ENCODE results near the gene VSIR. TPM values are rescaled to one million over a fixed set of nuclear protein-coding genes. Genes with fewer than 3 reads are reported as not detected.

The VSIR gene
- total RNA-seq, 2 experiments from 2014 or later: 112 TPM

DNA sequence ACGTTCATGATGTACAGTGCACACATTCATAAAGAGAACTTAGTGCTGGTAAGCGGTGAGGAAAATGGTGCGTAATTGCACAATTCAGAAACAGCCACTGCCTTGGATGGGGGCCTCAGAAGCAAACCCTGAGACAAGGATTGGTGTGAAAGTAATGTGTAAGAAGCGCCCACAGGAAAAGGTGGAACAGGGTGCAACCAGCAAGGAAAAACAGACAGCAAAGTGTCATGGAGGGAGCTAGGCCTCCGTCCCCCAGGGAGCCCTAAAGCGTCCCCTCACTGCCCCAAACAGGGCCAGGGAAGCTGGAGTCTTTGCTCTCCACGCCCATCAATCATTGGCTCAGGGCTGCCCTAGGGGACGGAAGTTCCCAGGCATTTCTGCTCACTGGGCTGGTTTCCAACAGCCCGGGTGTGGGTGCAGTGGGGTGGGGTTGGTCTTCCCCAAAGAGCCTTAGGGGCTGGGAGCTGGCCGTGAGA, 44.1 kb downstream of the VSIR start:
- no peak for DNase-seq
- Mint-ChIP-seq H3K4me1 (ENCODE audit: low read depth) (peaks cover 92% of the 10 kb centered on the region), H3K27ac (peak overlapping the region; percentile 99), H3K4me3 (peak overlapping the region; percentile 20), H3K36me3 (no peaks in the 10 kb centered on the region), H3K9me3 (no peaks in the 10 kb centered on the region), H3K27me3 (no peaks in the 10 kb centered on the region)
- CTCF ChIA-PET: interaction anchor here (1.0 to 10.0 kb wide), 6 partner anchors 20 to 44 kb away, joined by 3 to 118 read pairs (median 44); partner anchors contain the start of gene VSIR
- POLR2A ChIA-PET: interaction anchor here (1.3 to 5.4 kb wide), 7 partner anchors 7 to 44 kb away, joined by 5 to 51 read pairs (median 15); partner anchors contain the start of gene VSIR
- intact Hi-C loops (cut with micrococcal nuclease): loop anchor here (5.0 to 10.0 kb wide), 2 partner anchors 123 to 606 kb away; partner anchors contain the start of gene PSAP

DNA sequence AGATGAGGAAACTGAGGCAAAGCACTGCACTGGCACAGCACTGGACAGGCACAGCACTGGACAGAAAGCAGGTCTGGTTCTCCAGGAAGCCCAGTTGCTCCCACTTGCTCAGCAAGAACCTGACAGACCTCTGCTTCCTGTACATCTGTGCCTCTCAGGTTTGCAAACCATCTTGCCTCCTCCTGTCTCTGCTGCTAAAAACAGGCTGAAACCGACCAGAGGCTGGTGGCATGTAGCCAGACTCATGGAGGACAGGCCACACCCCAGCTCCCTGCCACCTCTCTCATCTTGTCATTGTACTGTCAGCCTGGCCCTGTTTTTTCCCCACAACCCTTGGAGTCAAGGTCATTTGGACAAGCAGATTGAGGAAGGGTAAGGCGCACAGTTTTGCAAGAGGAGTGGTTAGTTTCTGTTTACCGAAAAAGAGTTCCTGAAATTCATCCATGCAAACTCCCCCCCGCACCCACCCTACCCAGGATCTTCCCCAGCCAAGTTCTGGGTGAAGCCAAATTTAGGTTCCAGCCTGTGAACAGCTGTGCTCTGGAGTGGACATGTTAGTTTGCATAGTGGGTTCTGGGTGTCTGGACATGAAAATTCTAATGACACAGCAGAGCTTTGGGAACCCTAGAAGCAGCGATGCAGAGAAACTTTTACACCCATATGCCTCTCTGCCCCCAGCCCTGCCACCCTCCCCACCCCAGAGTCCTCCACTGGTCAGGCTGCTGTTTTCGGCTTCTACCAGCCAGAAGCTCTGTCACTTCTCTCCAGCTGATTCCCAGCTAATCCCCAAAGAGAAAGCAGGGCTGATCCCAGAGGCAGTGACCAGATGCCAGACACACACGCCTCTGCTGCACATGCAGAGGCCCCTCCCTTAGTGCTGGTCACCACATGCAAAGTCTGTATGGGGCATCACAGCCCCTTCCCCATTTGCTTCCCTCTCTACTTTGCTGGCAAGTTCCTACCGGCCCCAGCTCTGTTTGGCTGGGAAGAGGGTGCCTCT, 45.3 kb downstream of the VSIR start:
- ChIA-PET POLR2A (interaction anchor here (1.2 to 5.4 kb wide), 9 partner anchors 9 to 45 kb away, joined by 3 to 51 read pairs (median 9); partner anchors contain the start of gene VSIR), CTCF (interaction anchor here (1.0 to 10.0 kb wide), 9 partner anchors 9 to 46 kb away, joined by 3 to 118 read pairs (median 30); partner anchors contain the start of gene VSIR)
- Mint-ChIP-seq H3K9me3 (no peaks in the 10 kb centered on the region), H3K4me1 (ENCODE audit: low read depth) (peaks cover 95% of the 10 kb centered on the region), H3K36me3 (no peaks in the 10 kb centered on the region), H3K27ac (peak overlapping the region; percentile 99), H3K4me3 (peak overlapping the region; percentile 58), H3K27me3 (no peaks in the 10 kb centered on the region)
- intact Hi-C loops (cut with micrococcal nuclease): loop anchor here (1.0 to 10.0 kb wide), 4 partner anchors 8 to 607 kb away; partner anchors contain the start of genes PSAP and SPOCK2
- peak; percentile 87 for DNase-seq

DNA sequence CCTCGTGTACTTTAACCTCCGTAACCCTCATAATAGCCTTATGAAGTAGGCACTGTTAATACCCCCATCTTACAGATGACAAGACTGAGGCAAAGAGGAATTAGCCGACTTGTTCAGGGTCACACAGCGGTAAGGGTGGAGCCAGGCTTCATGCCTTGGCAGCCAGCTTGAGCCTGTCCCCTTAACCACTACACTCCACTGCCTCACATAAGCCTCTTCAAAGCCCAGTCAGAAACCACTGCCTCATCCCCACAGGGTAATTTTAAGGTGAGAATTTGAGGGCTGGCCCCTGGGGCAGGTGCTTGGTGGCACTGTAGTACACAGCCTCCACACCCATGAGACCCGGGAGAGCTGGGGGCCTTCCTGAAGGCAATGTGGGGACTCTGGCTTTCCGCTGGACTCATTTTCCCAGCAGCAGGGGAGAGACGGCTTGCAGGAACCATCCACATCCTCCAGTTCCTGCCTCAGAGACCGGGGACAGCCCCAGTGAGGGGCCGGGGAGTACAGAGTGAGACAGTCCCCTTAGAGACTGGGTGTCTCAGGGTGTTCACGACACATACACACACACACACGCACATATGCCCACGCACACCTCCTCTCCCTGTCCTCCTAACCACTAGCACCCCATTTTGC, 46.1 kb downstream of the VSIR start:
- CTCF ChIA-PET: interaction anchor here (0.8 to 10.0 kb wide), 16 partner anchors 9 to 170 kb away, joined by 3 to 118 read pairs (median 13); partner anchors contain the start of gene VSIR
- Mint-ChIP-seq H3K27ac (peak overlapping the region; percentile 99), H3K9me3 (no peaks in the 10 kb centered on the region), H3K27me3 (no peaks in the 10 kb centered on the region), H3K4me3 (peak overlapping the region; percentile 58), H3K4me1 (ENCODE audit: low read depth) (peaks cover 91% of the 10 kb centered on the region), H3K36me3 (no peaks in the 10 kb centered on the region)
- DNase-seq: peak; percentile 82
- POLR2A ChIA-PET: interaction anchor here (1.0 to 5.4 kb wide), 12 partner anchors 9 to 46 kb away, joined by 3 to 51 read pairs (median 12); partner anchors contain the start of gene VSIR
- intact Hi-C loops (cut with micrococcal nuclease): loop anchor here (1.0 to 10.0 kb wide), 4 partner anchors 9 to 608 kb away; partner anchors contain the start of genes PSAP and SPOCK2

DNA sequence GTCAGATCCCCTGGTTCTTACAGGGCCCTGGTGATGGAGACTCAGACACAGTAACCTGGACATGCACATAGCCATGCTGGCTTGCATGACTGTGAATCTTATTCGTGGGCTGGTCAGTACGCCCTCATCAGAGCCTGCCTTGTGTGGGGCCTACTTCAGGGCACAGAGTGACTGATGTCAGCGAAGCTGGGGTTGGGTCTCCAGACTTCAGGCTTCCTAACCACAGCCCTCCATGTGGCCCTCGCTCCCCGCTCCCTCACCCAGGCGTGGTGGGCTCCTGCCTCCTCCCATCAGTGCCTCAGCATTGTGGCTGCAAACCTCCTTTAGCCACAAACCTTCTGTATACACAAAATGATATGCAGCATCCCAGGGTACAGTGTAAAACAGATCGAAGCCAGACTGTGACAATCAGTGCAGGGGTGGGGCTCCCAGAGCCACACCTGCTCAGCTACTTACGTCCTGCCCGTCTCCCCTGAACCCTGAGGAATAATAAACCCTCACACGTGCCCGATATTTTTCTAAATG, 46.7 kb downstream of the VSIR start:
- intact Hi-C loops (cut with micrococcal nuclease): loop anchor here (1.0 to 10.0 kb wide), 7 partner anchors 10 to 608 kb away; partner anchors contain the start of genes PSAP and SPOCK2
- no peaks in the 10 kb centered on the region for H3K27me3 Mint-ChIP-seq
- CTCF ChIA-PET: interaction anchor here (0.6 to 10.0 kb wide), 21 partner anchors 10 to 322 kb away, joined by 3 to 118 read pairs (median 7); partner anchors contain the start of gene VSIR
- H3K4me1 Mint-ChIP-seq (ENCODE audit: low read depth): peaks cover 85% of the 10 kb centered on the region
- H3K4me3 Mint-ChIP-seq: peak overlapping the region; percentile 58
- H3K9me3 Mint-ChIP-seq: no peaks in the 10 kb centered on the region
- peak overlapping the region; percentile 99 for H3K27ac Mint-ChIP-seq
- POLR2A ChIA-PET: interaction anchor here (1.0 to 5.4 kb wide), 10 partner anchors 10 to 46 kb away, joined by 3 to 51 read pairs (median 16); partner anchors contain the start of gene VSIR
- H3K36me3 Mint-ChIP-seq: no peaks in the 10 kb centered on the region
- peak; percentile 60 for DNase-seq

DNA sequence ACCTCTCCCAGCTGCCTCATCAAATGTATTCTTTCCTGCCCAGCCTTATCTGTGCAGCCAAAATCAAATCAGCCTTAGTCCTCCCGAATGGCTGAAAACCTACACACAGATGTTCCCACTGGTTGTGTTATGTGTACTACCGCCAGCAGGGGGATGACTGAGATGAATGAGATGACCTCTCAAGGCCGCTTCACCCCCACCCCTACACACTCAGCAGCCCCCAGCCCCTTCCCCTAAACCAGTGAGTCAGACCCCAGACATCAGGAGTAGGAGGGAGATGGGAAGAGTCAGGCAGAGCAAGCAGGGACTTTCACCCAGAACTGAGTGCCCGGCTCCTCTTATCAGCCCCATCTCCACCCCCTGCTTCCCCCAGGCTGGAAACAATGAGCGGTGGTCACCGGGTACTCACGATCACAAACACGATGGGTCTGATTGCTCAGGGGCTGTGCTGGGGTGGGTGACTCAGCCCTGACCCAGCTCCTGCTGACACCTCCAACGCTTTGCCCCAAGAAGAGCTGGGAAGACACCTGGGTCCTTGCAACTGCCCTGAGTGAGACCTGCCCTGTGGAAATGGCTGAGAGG, 47.2 kb downstream of the VSIR start:
- intact Hi-C loops (cut with micrococcal nuclease): loop anchor here (1.0 to 10.0 kb wide), 6 partner anchors 13 to 609 kb away; partner anchors contain the start of genes PSAP and SPOCK2
- peak overlapping the region; percentile 99 for H3K27ac Mint-ChIP-seq
- H3K9me3 Mint-ChIP-seq: no peaks in the 10 kb centered on the region
- ChIA-PET CTCF (interaction anchor here (0.6 to 10.0 kb wide), 23 partner anchors 10 to 323 kb away, joined by 3 to 118 read pairs (median 4); partner anchors contain the start of gene VSIR), POLR2A (interaction anchor here (1.0 to 5.4 kb wide), 10 partner anchors 11 to 47 kb away, joined by 3 to 51 read pairs (median 16); partner anchors contain the start of gene VSIR)
- peak overlapping the region; percentile 58 for H3K4me3 Mint-ChIP-seq
- peak; percentile 93 for DNase-seq
- peaks cover 80% of the 10 kb centered on the region for H3K4me1 Mint-ChIP-seq (ENCODE audit: low read depth)
- no peaks in the 10 kb centered on the region for H3K36me3 Mint-ChIP-seq
- no peaks in the 10 kb centered on the region for H3K27me3 Mint-ChIP-seq

DNA sequence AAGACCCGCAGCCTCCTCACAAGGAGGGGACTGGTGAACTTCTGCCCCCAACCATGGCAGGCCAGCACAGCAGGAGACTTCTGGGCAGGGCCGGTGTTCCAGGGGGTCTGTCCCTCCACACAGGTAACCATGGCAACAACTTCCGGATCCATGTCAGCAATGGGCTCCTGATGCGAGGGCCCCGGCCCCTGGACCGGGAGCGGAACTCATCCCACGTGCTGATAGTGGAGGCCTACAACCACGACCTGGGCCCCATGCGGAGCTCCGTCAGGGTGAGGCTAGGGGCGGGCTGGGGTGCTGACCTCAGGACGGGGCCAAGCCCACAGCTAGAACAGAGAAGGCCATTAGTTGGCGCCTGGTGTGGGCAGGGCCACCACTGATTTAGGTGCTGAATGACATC, 48.1 kb downstream of the VSIR start:
- H3K27me3 Mint-ChIP-seq: no peaks in the 10 kb centered on the region
- H3K4me1 Mint-ChIP-seq (ENCODE audit: low read depth): peaks cover 73% of the 10 kb centered on the region
- H3K9me3 Mint-ChIP-seq: no peaks in the 10 kb centered on the region
- no peaks in the 10 kb centered on the region for H3K36me3 Mint-ChIP-seq
- H3K4me3 Mint-ChIP-seq: peak overlapping the region; percentile 58
- ChIA-PET POLR2A (interaction anchor here (1.2 to 5.4 kb wide), 7 partner anchors 11 to 48 kb away, joined by 3 to 51 read pairs (median 33); partner anchors contain the start of gene VSIR), CTCF (interaction anchor here (0.6 to 10.0 kb wide), 16 partner anchors 9 to 88 kb away, joined by 3 to 118 read pairs (median 13); partner anchors contain the start of gene VSIR)
- H3K27ac Mint-ChIP-seq: peak overlapping the region; percentile 99
- intact Hi-C loops (cut with micrococcal nuclease): loop anchor here (5.0 to 10.0 kb wide), 2 partner anchors 127 to 610 kb away; partner anchors contain the start of gene PSAP
- DNase-seq: no peak

DNA sequence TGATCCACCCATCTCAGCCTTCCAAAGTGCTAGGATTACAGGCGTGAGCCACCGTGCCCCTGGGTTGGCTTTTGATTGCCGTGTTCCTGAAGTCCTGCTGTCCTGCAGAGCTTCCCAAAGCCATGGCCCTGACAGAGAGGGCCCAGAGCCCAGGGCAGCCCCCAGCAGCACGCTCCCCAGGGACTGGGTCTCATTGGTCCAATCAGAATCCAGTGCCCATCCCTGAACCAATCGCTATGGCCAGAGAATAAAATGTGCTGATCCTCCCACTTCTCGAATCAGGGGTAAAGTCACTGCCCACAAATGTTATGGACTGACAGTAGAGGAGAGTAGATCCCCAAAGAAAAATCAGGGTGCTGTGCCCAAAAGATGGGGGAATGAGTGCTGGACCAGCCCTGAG, 48.8 kb downstream of the VSIR start:
- Mint-ChIP-seq H3K4me1 (ENCODE audit: low read depth) (peaks cover 69% of the 10 kb centered on the region), H3K27me3 (no peaks in the 10 kb centered on the region), H3K9me3 (no peaks in the 10 kb centered on the region), H3K36me3 (no peaks in the 10 kb centered on the region), H3K27ac (peak overlapping the region; percentile 99), H3K4me3 (peak overlapping the region; percentile 12)
- intact Hi-C loops (cut with micrococcal nuclease): loop anchor here (10.0 kb wide), 1 partner anchor 610 kb away; no protein-coding TSS in a partner anchor
- no peak for DNase-seq
- CTCF ChIA-PET: interaction anchor here (0.8 to 10.0 kb wide), 9 partner anchors 10 to 49 kb away, joined by 3 to 118 read pairs (median 15); partner anchors contain the start of gene VSIR
- POLR2A ChIA-PET: interaction anchor here (0.8 to 5.4 kb wide), 4 partner anchors 13 to 48 kb away, joined by 3 to 33 read pairs (median 20); partner anchors contain the start of gene VSIR

DNA sequence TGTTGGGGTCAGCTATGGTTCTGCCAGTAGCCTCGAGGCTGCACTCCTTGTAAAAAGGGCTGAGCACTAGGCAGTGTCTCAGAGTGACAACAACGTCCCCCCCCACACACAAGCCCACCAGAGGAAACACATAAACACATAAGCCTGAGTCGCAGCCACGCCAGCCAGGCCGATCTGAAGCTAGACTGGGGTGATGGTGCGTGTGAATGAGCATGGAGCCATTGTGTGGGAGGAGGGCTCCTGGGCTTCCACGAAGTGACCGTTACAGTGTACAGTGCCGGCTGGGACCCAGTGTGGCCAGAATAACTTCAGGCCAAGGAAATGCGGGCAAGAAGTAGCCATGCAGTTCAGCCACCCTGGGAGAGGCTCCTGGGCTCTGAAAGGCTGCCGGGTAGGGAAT, 50.0 kb downstream of the VSIR start:
- H3K9me3 Mint-ChIP-seq: no peaks in the 10 kb centered on the region
- intact Hi-C loops (cut with micrococcal nuclease): loop anchor here (10.0 kb wide), 1 partner anchor 611 kb away; no protein-coding TSS in a partner anchor
- H3K27me3 Mint-ChIP-seq: no peaks in the 10 kb centered on the region
- H3K27ac Mint-ChIP-seq: no peak overlapping the region
- no peaks in the 10 kb centered on the region for H3K36me3 Mint-ChIP-seq
- no peak overlapping the region for H3K4me3 Mint-ChIP-seq
- CTCF ChIA-PET: interaction anchor here (0.6 to 8.3 kb wide), 4 partner anchors 9 to 26 kb away, joined by 3 to 55 read pairs (median 7); no protein-coding TSS in a partner anchor
- POLR2A ChIA-PET: interaction anchor here (2.1 kb wide), 1 partner anchor 50 kb away, joined by 7 read pairs; the partner anchor contains the start of gene VSIR
- no peak for DNase-seq
- peaks cover 56% of the 10 kb centered on the region for H3K4me1 Mint-ChIP-seq (ENCODE audit: low read depth)

DNA sequence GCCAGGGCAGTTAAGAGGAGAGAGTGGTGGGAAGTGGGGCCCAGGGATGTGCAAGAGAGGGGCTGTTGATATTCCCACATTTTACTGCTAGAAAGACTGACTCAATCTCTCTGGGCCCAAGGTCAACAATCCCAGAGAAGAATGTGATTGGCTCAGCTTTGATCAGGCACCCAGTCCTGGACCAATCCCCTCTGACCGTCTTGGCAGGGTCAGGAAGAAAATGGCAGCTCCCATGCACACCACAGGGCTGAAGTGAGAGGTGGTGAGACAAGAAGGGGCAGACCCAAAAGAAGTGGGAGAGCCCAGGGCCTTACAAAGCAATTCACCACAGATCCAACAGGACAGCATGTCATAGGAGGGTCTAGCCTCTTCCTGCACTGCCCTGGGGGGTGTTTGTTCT, 50.5 kb downstream of the VSIR start:
- Mint-ChIP-seq H3K36me3 (no peaks in the 10 kb centered on the region), H3K4me3 (no peak overlapping the region), H3K4me1 (ENCODE audit: low read depth) (peaks cover 52% of the 10 kb centered on the region), H3K9me3 (no peaks in the 10 kb centered on the region), H3K27ac (peak overlapping the region; percentile 50), H3K27me3 (no peaks in the 10 kb centered on the region)
- ChIA-PET CTCF (interaction anchor here (8.3 kb wide), 1 partner anchor 15 kb away, joined by 55 read pairs; no protein-coding TSS in a partner anchor), POLR2A (interaction anchor here (2.1 kb wide), 1 partner anchor 50 kb away, joined by 7 read pairs; the partner anchor contains the start of gene VSIR)
- DNase-seq: no peak
- intact Hi-C loops (cut with micrococcal nuclease): loop anchor here (10.0 kb wide), 1 partner anchor 612 kb away; no protein-coding TSS in a partner anchor

DNA sequence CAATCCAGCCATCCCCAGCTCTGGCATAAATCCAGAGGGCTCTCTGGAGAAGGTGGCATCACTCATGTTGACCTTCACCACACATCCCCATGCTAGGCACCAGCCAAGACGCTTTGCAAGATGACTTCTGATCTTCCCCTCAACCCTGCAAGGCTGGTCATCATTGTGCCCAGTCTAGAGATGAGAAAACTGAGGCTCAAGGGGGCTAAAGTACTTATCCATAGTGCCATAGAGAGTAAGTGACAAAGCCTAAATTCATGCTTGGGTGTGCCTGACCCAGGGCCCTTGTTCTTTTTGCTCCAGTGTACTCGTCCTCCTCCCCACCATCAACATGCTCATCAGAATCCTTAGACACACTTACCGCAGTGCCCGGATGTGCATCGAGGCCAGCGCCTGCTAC, 52.0 kb downstream of the VSIR start:
- H3K9me3 Mint-ChIP-seq: no peaks in the 10 kb centered on the region
- intact Hi-C loops (cut with micrococcal nuclease): loop anchor here (10.0 kb wide), 1 partner anchor 613 kb away; no protein-coding TSS in a partner anchor
- ChIA-PET CTCF (interaction anchor here (0.8 to 2.6 kb wide), 3 partner anchors 13 to 52 kb away, joined by 3 to 9 read pairs (median 3); partner anchors contain the start of gene VSIR), POLR2A (no interaction called here)
- H3K27ac Mint-ChIP-seq: no peak overlapping the region
- H3K36me3 Mint-ChIP-seq: no peaks in the 10 kb centered on the region
- no peak for DNase-seq
- no peaks in the 10 kb centered on the region for H3K27me3 Mint-ChIP-seq
- peaks cover 41% of the 10 kb centered on the region for H3K4me1 Mint-ChIP-seq (ENCODE audit: low read depth)
- no peak overlapping the region for H3K4me3 Mint-ChIP-seq

Measured in activated CD4-positive, alpha-beta memory T cell treated with anti-CD3 and anti-CD28 coated beads for 36 hours (primary cell).